NCI-H748 (cell line): ENCODE results near the gene SLC16A4.
A peak's percentile ranks its signal among the peaks of the same experiment; 100 is the strongest.
"Not testable (repeated sequence)": the region's sequence is repeated elsewhere in the genome, so short reads cannot be mapped to it uniquely, and the experiment has no call there.

Experiments
- DNase-seq: peaks from one replicate; lab custom pipeline; 2025; ENCODE audit not compliant: unreplicated experiment; lab: John Stamatoyannopoulos, UW

The SLC16A4 gene

DNA sequence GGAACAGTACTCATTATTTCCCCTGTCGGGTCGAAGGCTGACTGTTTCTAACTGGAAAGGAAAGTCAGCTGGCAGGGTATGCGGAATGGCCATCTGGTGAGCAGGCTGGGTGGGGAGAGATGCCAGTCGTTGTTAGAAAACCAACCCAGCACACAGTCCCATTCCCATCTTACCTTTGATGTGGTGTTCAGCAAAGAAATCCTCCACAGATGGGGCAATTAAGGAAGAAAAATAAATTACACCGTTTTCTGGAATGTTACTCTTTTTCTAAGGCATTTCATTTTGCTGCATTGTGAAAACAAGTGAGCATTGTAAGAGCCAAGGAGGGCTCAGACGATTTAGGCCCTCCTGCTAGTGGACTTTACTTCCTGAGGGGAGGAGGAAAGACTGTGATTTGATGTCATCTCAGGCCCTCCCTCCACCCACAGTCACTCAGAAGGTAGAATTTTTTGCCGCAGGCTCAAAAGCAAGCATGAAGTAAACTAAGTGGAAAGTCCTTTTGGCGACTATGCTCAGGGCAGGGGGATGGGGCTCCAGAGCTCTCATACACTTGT is at the start of gene SLC16A4:
Gene SLC16A4 (minus strand): TSS at position 335 of the 554 bp plus-strand sequence. CDS start 1,703 bp downstream, outside the sequence.
- no peak for DNase-seq

DNA sequence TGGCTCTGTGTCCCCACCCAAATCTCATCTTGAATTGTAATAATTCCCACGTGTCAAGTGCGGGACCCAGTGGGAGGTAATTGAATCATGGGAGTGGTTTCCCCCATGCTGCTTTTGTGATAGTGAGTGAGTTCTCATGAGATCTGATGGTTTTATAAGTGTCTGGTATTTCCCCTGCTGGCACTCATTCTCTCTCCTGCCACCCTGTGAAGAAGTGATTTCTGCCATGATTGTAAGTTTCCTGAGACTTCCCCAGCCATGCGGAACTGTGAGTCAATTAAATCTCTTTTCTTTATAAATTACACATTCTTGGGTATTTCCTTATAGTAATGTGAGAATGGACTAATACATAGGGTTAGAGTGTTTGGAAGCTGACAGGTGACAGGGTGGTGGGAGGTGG is 49.0 kb upstream of the SLC16A4 start:
- not testable (repeated sequence) for DNase-seq

DNA sequence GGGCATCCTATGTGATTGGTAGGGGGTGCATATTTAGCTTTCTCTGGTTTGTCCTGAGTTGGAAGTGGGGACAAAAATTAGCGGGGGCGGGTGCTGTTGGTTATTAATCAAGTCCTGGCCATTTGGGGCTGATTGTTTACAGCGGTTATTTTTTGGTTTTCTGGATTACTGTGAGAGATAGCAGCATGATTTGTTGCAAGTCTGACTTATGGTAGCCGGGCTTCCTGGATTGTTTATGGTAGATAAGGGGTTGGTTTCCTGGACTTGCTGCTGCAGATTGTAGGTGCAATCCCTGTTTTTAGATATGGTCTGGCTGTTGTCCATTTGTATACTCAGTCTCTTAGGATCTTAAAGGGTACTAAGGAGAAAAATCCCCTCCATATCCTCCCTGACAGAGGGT is 48.1 kb upstream of the SLC16A4 start:
- DNase-seq: no peak

DNA sequence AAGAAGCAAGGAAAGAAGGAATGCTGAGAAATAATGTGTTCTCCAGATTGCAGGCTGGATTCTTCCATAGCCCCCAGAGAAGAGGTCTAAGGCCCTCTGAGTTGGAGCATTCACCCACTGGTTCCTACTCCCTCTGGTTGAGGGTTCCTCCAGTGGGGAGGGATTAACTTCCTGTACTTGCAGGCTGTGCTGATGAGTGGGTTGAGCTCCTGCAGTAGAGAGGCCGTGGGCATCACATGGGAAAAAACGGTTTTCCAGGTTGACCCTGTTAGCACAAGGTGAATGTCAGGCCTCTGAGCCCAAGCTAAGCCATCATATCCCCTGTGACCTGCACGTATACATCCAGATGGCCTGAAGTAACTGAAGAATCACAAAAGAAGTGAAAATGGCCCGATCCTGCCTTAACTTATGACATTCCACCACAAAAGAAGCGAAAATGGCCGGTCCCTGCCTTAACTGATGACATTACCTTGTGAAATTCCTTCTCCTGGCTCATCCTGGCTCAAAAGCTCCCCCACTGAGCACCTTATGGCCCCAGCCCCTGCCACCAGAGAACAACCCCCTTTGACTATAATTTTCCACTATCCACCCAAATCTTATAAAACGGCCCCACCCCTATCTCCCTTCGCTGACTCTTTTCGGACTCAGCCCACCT is 46.9 kb upstream of the SLC16A4 start:
- not testable (repeated sequence) for DNase-seq

DNA sequence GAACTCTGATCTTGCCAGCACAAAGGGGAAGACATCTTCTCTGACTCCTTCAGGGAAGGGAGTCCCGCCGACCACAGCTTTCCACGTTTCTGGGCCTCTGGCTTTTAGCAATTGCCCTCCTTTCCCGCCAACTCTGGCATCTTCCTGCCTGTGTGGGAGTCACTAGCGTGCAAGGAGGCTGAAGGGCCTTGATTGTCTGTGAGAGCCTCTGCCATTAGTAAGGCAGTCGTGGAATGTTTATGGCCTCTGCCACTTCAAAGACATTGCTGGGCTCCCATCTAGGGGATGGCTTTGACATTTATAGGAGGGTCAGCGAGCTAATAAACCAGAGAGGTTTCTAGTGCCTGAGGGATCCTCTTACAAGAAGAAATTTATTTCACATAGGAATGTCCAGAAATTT is 45.8 kb upstream of the SLC16A4 start:
- DNase-seq: no peak

DNA sequence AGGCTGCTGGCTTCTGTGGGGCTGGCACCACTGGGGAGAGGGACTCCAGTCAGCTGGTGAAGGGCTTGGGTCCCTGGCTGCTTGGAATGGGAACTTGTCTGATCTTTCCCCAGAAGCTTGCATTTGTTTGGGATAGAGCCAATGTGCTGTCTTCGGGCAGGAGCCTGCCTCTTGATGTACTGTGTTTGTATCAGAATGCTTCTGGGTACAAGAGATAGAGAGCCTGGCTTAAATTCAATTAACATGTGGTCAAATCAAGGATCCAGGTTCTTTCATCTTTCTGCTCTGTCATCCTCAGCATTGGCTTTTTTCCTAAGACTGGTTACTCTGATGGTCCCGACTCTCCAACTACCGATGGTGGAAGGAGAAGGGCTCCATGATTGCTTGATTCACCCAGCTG is 44.1 kb upstream of the SLC16A4 start:
- no peak for DNase-seq

DNA sequence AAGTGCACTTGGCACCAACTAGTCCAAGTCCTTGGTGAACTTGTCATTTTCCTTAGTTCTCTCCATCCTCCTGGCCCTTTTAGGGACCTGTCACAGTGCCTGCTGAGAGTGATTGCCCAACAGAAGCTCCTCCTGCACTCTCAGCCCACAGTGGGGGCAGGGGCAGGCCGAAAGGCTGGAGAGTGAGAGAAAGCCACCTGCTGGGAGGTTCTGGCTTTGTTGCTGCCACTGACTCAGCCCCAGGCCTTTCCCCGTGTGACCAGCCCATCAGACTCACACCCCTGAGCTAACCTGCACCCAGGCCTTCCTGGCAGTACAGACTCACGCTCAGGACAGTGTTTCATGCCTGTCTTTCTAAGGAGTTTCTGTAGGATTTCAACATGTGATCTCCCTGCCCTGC is 43.0 kb upstream of the SLC16A4 start:
- no peak for DNase-seq

DNA sequence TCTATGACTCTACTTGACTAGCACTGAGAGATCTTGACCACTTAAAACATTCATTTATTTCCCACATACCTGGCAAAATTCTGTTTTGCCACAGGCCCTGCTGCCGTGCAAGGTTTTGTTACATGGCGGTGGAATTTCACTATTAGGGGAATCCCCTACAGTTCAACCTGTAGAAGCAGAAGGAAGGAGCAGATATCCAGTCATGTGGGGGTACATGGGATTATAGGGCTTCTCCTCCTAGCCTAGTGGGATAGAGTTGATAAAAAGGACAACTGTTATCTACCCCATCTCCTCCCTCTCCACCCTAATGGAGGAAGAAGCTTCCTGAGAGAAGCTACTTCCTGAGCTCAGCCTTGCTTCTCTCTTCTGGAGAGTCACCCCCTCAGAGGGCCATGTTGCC is 42.4 kb upstream of the SLC16A4 start:
- DNase-seq: no peak

DNA sequence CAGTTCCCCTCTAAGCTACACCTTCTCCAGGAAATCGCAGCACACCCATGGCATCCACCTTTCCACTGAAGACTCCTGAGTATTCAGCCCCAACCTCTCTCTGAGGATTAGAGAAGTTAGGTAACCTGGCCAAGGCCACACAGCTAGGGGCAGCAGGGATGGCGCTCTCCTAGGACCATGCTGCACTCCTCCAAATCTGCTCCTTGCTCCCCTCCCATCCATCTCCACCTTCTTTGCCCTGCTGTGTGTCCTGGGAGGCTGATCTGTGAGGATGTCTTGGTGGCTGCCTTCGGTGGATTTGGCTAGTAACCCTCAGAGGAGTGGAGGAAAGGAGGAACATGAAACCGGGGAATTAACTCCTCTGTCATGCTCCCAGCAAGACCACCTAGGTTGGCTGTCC is 40.1 kb upstream of the SLC16A4 start:
- DNase-seq: no peak

DNA sequence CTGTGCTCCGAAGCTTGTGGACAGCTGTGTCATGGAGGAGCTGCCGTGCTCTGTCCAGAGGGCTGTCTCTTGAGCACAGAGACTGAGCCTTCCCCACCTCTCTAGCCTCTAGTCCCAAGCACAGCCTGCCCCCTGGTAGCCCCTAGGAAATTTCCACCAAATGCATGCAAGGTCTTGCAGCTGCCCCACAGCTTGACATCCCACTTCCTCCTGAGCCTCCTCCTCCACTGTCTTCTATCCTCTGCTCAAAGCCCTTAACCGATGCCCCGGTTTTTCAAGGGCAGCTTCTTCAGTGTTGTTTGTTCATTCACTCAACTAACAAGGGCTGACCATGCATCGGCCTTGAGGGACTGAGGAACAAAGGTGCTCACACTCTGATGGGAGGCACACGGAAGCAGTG is 39.5 kb upstream of the SLC16A4 start:
- no peak for DNase-seq

DNA sequence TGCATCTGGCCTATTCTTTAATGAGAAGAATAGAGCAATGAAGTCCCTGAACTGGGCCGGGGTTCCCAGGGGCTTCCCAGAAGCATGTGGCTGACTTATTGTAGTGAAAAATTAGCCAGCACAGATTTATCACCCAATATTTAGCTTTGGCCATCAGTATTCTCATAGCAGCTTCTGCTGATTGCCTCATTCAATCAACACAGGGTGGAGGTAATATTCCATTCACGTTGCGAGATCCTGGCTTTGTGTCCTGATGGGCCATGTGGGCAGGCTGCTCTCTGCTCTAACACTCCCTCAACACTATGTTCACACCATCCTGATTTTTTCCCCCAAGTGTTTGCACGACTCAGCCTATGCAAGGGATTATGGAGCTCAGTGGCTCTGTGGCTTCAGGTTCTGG is 38.1 kb upstream of the SLC16A4 start:
- DNase-seq: no peak

DNA sequence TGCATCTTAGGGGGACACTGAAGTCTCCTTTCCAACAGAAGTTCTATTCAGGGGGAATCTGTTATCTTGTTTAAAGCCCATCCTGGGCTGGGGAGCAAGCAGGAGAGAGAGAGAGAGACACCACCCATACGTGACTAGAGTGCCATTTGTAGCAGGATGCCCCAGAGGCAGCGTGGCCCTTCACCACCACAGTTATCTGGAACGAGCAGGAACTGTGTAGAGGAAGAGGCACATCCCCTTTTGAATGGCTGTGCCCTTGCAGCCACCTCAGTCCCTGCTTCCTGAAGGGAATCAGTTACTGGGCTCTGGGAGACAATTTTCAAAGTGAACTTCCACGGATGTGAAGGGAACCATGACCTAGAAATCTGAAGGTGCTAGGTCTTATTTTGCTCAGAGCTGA is 36.0 kb upstream of the SLC16A4 start:
- DNase-seq: no peak

DNA sequence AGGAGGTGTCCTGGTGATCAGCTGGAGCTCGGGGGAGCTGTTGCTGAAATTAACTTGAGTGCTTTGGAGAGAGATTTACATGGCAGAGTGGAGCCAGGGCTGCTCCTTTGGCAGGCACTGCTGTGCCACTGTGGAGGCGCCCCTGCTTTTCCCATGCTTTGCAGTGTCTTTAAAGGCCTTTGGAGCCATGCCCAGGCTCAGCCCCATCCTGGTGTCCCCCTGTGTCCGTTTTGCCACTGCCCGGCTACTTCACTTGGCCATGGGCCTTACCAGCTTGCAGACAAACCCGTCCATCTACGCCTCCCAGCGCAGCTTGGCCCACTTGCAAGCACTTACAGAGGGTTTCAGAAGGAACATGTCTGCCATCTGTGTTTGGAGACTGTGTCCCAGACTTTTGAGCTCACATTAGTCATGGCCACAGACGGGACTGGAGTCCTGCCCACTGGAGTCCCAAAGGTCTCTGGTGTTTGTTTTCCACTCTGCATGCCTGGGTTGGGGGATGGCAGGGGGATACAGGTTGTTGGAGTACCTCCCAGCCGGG is 34.9 kb upstream of the SLC16A4 start:
- no peak for DNase-seq

DNA sequence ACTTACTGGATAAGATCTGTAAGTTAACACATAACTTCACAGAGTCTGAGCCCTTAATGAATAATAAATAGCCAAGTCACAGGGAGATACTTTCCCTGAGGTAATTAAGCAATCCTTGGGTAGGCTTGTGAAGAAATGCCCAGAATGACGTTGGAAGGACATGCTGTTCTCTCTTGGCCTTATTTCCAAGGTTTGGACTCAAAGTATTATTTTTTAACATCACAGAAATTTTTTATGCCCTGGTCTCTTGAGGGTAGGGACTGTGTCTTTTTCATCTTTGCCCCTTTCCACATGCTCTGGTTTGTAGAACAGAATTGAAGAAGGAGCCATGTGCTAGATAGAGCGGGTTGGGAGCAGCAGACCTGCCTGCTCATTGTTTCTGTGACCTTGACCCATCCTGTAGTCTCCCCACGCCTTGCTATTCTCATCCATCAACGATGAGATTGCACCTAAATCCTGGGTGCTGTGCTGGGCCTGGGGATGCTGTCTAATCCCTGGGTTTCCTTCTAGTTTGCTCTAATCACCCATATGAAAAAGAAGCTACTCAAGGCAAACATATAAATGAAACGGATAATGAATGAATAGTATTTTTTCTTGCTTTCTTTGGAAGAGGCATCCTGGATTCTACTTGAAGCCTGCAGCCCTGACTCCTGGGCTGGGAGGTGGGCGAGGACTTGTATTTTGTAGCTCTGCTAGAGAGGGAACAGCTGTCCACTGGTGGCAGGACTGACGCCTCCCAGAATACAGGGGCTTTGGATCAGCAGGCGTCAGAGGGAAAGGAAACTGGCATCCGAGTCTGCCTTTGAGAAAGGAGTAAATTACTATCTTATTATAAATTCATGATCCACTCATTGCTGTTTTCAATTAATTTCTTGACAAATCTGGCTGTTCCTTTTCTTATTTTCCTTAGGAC is 34.1 kb upstream of the SLC16A4 start:
- no peak for DNase-seq

DNA sequence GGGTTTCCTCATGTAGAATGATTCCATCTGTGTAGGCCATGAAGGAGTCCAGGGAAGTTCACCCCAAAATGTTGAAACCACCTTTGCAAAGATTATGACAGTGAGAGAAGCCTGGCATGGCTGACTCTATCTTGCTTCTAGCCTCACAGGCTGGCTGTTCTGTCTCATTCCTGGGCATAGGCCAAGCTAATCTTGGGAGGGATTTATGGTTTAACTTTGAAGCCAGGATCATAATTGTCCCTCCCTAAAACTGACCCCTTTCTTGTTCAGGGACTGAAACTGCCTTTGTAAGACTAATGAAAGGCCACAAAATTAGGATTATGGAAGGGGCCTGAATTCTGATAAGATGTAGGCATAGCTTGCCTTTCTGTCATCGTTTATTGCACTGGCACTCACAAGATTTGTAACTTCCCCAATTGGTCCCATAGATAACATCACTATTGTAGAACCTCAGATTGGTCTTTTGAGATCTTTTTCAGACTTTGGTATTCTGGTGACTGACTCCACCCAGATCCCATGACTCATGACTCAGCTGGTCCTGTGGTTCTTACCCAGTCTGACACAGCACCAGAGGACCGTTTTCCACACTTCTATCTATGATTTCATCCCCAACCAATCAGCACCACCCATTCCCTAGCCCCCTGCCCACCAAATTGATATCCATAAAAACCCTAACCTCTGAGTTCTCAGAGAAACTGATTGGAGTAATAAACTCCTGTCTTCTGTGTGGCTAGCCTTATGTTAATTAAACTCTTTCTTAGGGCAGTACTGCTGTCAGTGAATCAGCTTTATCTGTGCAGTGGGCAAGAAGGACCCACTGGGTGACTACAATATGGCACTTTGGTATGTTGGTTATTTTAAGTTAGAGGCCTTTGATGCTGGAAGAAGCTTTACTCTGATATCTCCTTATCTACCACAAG is 30.3 kb upstream of the SLC16A4 start:
- no peak for DNase-seq

DNA sequence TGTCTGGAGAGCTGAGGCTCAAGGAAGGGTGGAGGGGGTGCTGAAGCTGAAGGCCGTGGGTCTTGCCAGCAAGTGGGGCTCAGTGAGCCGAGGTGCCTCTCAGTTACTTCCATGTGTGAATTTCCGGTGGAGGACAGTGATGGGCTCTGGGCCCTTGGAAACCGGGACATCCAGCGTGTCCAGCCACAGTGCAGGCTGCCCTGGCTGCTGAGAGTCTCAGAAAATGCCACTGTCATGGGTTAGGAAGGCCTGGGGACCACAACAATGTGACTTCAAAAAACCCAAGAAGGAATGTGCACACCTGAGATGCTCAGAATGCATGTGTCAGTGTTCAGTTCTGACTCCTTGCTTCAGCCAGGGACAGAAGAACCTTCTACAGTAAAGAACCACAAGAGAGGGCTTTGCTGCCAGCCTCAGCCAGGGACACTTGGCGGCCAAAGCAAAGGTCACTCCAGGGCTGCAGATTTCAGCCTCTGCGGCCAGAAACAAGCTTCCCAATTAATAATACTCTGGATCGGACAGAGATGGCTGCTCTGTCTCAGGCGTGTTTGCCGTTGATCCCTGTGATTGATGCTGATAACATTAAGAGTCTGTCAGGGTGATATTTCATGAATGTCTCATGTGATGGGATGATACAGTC is 29.3 kb upstream of the SLC16A4 start:
- no peak for DNase-seq

DNA sequence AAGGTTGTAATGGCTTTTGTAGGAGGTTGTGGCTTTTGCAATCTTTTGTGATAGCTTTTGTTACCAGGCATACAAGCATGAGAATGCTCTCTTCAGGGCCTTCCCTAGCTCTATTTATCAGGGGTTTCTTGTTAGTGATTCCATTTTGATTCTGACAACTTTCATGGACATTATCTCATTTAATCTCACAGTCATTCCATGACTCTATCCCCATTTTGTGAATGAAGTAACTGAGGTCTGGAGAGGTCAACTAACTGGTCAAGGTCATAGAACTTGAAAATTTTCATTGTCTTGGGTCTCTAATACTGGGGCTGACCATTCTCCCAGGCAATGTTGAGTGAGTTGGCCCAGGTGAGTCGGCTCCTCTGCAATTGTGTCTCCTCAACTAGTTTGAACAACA is 27.9 kb upstream of the SLC16A4 start:
- DNase-seq: no peak

DNA sequence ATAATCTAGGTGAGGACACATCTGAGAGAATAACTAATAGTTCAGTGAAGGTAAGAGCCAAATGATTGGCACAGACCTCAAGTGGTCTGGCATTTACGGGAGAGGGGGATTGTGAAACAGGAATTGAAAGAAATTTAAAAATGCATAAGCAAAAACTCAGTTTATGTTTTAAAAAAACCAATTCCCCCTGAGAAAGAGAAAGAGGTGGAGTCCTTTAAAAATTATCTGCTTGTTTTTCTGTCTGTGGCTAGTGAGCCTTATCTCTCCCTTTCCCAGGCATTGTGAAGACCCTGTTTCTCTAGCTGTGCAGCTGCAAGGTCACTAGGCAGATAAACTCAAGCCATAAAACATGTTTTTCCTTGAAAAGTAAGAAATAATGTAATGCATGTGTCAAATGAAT is 22.2 kb upstream of the SLC16A4 start:
- not testable (repeated sequence) for DNase-seq

DNA sequence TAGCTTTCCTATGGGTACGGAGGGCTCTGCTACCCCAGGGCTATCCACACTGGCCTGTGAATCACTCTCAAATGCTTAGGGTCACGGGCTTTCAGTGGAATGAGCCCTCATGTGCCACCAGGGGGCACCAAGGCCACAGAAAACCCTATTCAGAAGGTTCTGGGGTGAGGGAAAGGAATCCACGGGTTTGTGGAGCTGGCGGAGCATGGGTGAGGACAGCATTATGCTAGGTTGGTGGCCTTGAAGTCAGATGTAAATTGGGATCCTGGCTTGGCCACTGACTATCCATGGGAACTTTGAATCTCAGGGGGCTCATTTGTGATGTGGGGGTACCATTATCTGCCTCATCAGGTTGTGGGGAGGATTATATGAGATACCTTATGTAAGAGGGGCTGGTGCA is 21.8 kb upstream of the SLC16A4 start:
- peak; percentile 62 for DNase-seq

DNA sequence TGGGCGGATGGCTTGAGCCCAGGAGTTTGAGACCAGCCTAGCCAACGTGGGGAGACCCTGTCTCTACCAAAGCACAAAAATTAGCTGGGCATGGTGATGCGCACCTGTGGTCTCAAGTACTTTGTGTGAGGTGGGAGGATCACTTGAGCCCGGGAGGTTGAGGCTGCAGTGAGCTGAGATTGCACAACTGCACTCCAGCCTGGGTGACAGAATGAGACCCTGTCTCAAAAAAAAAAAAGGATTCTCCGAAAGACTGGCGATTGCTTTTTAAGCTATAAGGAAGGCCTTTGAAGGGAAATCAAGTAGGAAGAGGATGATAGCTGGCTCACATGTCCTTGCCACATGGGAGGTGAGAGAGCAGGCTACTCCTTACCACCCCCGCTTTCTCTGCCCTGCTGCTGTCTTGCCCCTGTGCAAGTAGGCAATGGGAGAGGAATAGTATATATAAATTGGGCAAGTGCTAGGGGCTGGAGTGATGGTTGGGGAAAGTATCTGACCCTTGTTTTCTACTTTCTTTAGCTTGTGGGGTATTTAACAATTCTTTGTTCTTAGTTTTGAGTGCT is 20.4 kb upstream of the SLC16A4 start:
- DNase-seq: no peak
